GM23248 (cell line): ENCODE data around the gene ABCG4.

Source experiments
- EZH2 ChIP-seq: fragments of 200-600 bp; sonication (generic); IDR thresholded peaks from 2 replicates; pipeline ENCODE4 v1.6.1; 2018; ENCODE audit warnings: antibody characterized with exemption, mild to moderate bottlenecking; ENCODE audit not compliant: insufficient read depth, poor library complexity, severe bottlenecking
- EZH2phosphoT487 ChIP-seq: fragments of 200-600 bp; sonication (generic); IDR thresholded peaks from 2 replicates; pipeline ENCODE4 v1.6.1; 2018; ENCODE audit warnings: antibody characterized with exemption, moderate library complexity, mild to moderate bottlenecking, low read depth; ENCODE audit not compliant: insufficient read depth

GRCh38 chr11:119148720-119149017 is 183 bp upstream of the ABCG4 start:
- TF ChIP-seq EZH2 (no peak), EZH2phosphoT487 (no peak)
